ENCODE data around the gene METTL16.

- TF ChIP-seq CTCF (IDR thresholded peaks at IDR 0.05; ENCODE audit: poor library complexity) (no peak), EZH2phosphoT487 (IDR thresholded peaks at IDR 0.05; ENCODE audit: low read depth, severe bottlenecking, unreplicated experiment) (no peak)
Measured at GRCh38 chr17:2374549-2375285, 137.0 kb downstream of the METTL16 start.
